ENCODE data around the gene DPM3.
"Not testable (repeated sequence)": the region's sequence is repeated elsewhere in the genome, so short reads cannot be mapped to it uniquely, and the experiment has no call there.

Gene DPM3

GRCh38 chr1:155139895-155140629, at the start of gene DPM3:
TSS of gene DPM3 (minus strand) at chr1:155140531. CDS start at chr1:155140240, 291 bp downstream.
- peak within 1 kb of the TSS; percentile 95 for H3K27ac ChIP-seq (ENCODE audit: low read depth, low read length)
- H3K4me1 ChIP-seq (ENCODE audit: control insufficient read depth in 5 of 5, insufficient read depth in 5 of 5, low read length in 5 of 5): peaks cover 6 to 39% (median 34%) of the 10 kb centered on the region in 5 donors
- peaks cover 0 to 10% (median 4%) of the 10 kb centered on the region in 5 donors for H3K36me3 ChIP-seq (ENCODE audit: control insufficient read depth in 5 of 5, insufficient read depth in 5 of 5, low read length in 5 of 5)
- H3K9me3 ChIP-seq (ENCODE audit: control insufficient read depth in 5 of 5, low read length in 5 of 5): peaks cover 0 to 1% (median 0%) of the 10 kb centered on the region in 5 donors
- H3K4me3 ChIP-seq (ENCODE audit: low read depth in 1 of 5, low read length in 5 of 5): peak within 1 kb of the TSS; percentile 94 to 99 (median 98)
- H3K27me3 ChIP-seq (ENCODE audit: control insufficient read depth in 5 of 5, insufficient read depth in 4 of 5, low read length in 5 of 5): peaks cover 0 to 3% (median 0%) of the 10 kb centered on the region in 5 donors
- peak within 1 kb of the TSS; percentile 78 to 97 (median 95) for H3K9ac ChIP-seq (ENCODE audit: low read length in 5 of 5)

GRCh38 chr1:155189926-155190325, 49.6 kb upstream of the DPM3 start:
- peaks cover 2 to 26% (median 21%) of the 10 kb centered on the region in 5 donors for H3K4me1 ChIP-seq (ENCODE audit: control insufficient read depth in 5 of 5, insufficient read depth in 5 of 5, low read length in 5 of 5)
- H3K4me3 ChIP-seq (ENCODE audit: low read depth in 1 of 5, low read length in 5 of 5); H3K27ac ChIP-seq (ENCODE audit: low read depth, low read length); H3K36me3 ChIP-seq (ENCODE audit: control insufficient read depth in 5 of 5, insufficient read depth in 5 of 5, low read length in 5 of 5); H3K27me3 ChIP-seq (ENCODE audit: control insufficient read depth in 5 of 5, insufficient read depth in 4 of 5, low read length in 5 of 5); H3K9me3 ChIP-seq (ENCODE audit: control insufficient read depth in 5 of 5, low read length in 5 of 5); H3K9ac ChIP-seq (ENCODE audit: low read length in 5 of 5): not testable (repeated sequence)

GRCh38 chr1:155188268-155188667, 47.9 kb upstream of the DPM3 start:
- Histone ChIP-seq H3K4me1 (ENCODE audit: control insufficient read depth in 5 of 5, insufficient read depth in 5 of 5, low read length in 5 of 5) (peaks cover 0 to 12% (median 4%) of the 10 kb centered on the region in 5 donors), H3K27ac (ENCODE audit: low read depth, low read length) (no peak overlapping the region)

GRCh38 chr1:155187456-155187891, 47.1 kb upstream of the DPM3 start:
- H3K9ac ChIP-seq (ENCODE audit: low read length in 5 of 5): no peak overlapping the region
- H3K36me3 ChIP-seq (ENCODE audit: control insufficient read depth in 5 of 5, insufficient read depth in 5 of 5, low read length in 5 of 5): no peaks in the 10 kb centered on the region
- H3K4me1 ChIP-seq (ENCODE audit: control insufficient read depth in 5 of 5, insufficient read depth in 5 of 5, low read length in 5 of 5): peaks cover 0 to 7% (median 0%) of the 10 kb centered on the region in 5 donors
- no peak overlapping the region for H3K27ac ChIP-seq (ENCODE audit: low read depth, low read length)
- no peaks in the 10 kb centered on the region for H3K9me3 ChIP-seq (ENCODE audit: control insufficient read depth in 5 of 5, low read length in 5 of 5)
- H3K27me3 ChIP-seq (ENCODE audit: control insufficient read depth in 5 of 5, insufficient read depth in 4 of 5, low read length in 5 of 5): no peaks in the 10 kb centered on the region
- no peak overlapping the region for H3K4me3 ChIP-seq (ENCODE audit: low read depth in 1 of 5, low read length in 5 of 5)

More at GRCh38 chr1:155188268-155188667, 47.9 kb upstream of the DPM3 start:
- Histone ChIP-seq H3K4me3 (ENCODE audit: low read depth in 1 of 5, low read length in 5 of 5) (no peak overlapping the region), H3K36me3 (ENCODE audit: control insufficient read depth in 5 of 5, insufficient read depth in 5 of 5, low read length in 5 of 5) (no peaks in the 10 kb centered on the region), H3K9me3 (ENCODE audit: control insufficient read depth in 5 of 5, low read length in 5 of 5) (no peaks in the 10 kb centered on the region), H3K27me3 (ENCODE audit: control insufficient read depth in 5 of 5, insufficient read depth in 4 of 5, low read length in 5 of 5) (no peaks in the 10 kb centered on the region), H3K9ac (ENCODE audit: low read length in 5 of 5) (no peak overlapping the region)

- H3K9ac ChIP-seq (ENCODE audit: low read length in 5 of 5): no peak overlapping the region
- H3K36me3 ChIP-seq (ENCODE audit: control insufficient read depth in 5 of 5, insufficient read depth in 5 of 5, low read length in 5 of 5): no peaks in the 10 kb centered on the region
- H3K4me3 ChIP-seq (ENCODE audit: low read depth in 1 of 5, low read length in 5 of 5): no peak overlapping the region
Observed at GRCh38 chr1:155186794-155187455, 46.6 kb upstream of the DPM3 start.

GRCh38 chr1:155186067-155186793, 45.9 kb upstream of the DPM3 start:
- H3K4me3 ChIP-seq (ENCODE audit: low read depth in 1 of 5, low read length in 5 of 5): no peak overlapping the region
- no peaks in the 10 kb centered on the region for H3K9me3 ChIP-seq (ENCODE audit: control insufficient read depth in 5 of 5, low read length in 5 of 5)
- H3K9ac ChIP-seq (ENCODE audit: low read length in 5 of 5): no peak overlapping the region
- H3K36me3 ChIP-seq (ENCODE audit: control insufficient read depth in 5 of 5, insufficient read depth in 5 of 5, low read length in 5 of 5): no peaks in the 10 kb centered on the region
- H3K4me1 ChIP-seq (ENCODE audit: control insufficient read depth in 5 of 5, insufficient read depth in 5 of 5, low read length in 5 of 5): peaks cover 0 to 7% (median 0%) of the 10 kb centered on the region in 5 donors
- H3K27ac ChIP-seq (ENCODE audit: low read depth, low read length): no peak overlapping the region
- H3K27me3 ChIP-seq (ENCODE audit: control insufficient read depth in 5 of 5, insufficient read depth in 4 of 5, low read length in 5 of 5): no peaks in the 10 kb centered on the region

More at GRCh38 chr1:155186794-155187455, 46.6 kb upstream of the DPM3 start:
- no peak overlapping the region for H3K27ac ChIP-seq (ENCODE audit: low read depth, low read length)
- H3K4me1 ChIP-seq (ENCODE audit: control insufficient read depth in 5 of 5, insufficient read depth in 5 of 5, low read length in 5 of 5): peaks cover 0 to 7% (median 0%) of the 10 kb centered on the region in 5 donors
- H3K27me3 ChIP-seq (ENCODE audit: control insufficient read depth in 5 of 5, insufficient read depth in 4 of 5, low read length in 5 of 5): no peaks in the 10 kb centered on the region
- no peaks in the 10 kb centered on the region for H3K9me3 ChIP-seq (ENCODE audit: control insufficient read depth in 5 of 5, low read length in 5 of 5)

GRCh38 chr1:155185783-155186066, 45.4 kb upstream of the DPM3 start:
- Histone ChIP-seq H3K4me3 (ENCODE audit: low read depth in 1 of 5, low read length in 5 of 5) (no peak overlapping the region), H3K27ac (ENCODE audit: low read depth, low read length) (no peak overlapping the region), H3K4me1 (ENCODE audit: control insufficient read depth in 5 of 5, insufficient read depth in 5 of 5, low read length in 5 of 5) (peaks cover 0 to 7% (median 0%) of the 10 kb centered on the region in 5 donors), H3K9ac (ENCODE audit: low read length in 5 of 5) (no peak overlapping the region), H3K27me3 (ENCODE audit: control insufficient read depth in 5 of 5, insufficient read depth in 4 of 5, low read length in 5 of 5) (no peaks in the 10 kb centered on the region), H3K36me3 (ENCODE audit: control insufficient read depth in 5 of 5, insufficient read depth in 5 of 5, low read length in 5 of 5) (no peaks in the 10 kb centered on the region), H3K9me3 (ENCODE audit: control insufficient read depth in 5 of 5, low read length in 5 of 5) (no peaks in the 10 kb centered on the region)

GRCh38 chr1:155184835-155185782, 44.8 kb upstream of the DPM3 start:
- no peak overlapping the region for H3K9ac ChIP-seq (ENCODE audit: low read length in 5 of 5)
- H3K27me3 ChIP-seq (ENCODE audit: control insufficient read depth in 5 of 5, insufficient read depth in 4 of 5, low read length in 5 of 5): no peaks in the 10 kb centered on the region
- H3K4me1 ChIP-seq (ENCODE audit: control insufficient read depth in 5 of 5, insufficient read depth in 5 of 5, low read length in 5 of 5): peaks cover 0 to 7% (median 0%) of the 10 kb centered on the region in 5 donors
- no peaks in the 10 kb centered on the region for H3K9me3 ChIP-seq (ENCODE audit: control insufficient read depth in 5 of 5, low read length in 5 of 5)
- no peak overlapping the region for H3K4me3 ChIP-seq (ENCODE audit: low read depth in 1 of 5, low read length in 5 of 5)
- H3K36me3 ChIP-seq (ENCODE audit: control insufficient read depth in 5 of 5, insufficient read depth in 5 of 5, low read length in 5 of 5): no peaks in the 10 kb centered on the region
- H3K27ac ChIP-seq (ENCODE audit: low read depth, low read length): no peak overlapping the region

GRCh38 chr1:155184351-155184811, 44.0 kb upstream of the DPM3 start:
- Histone ChIP-seq H3K27me3 (ENCODE audit: control insufficient read depth in 5 of 5, insufficient read depth in 4 of 5, low read length in 5 of 5) (no peaks in the 10 kb centered on the region), H3K4me1 (ENCODE audit: control insufficient read depth in 5 of 5, insufficient read depth in 5 of 5, low read length in 5 of 5) (peaks cover 0 to 7% (median 0%) of the 10 kb centered on the region in 5 donors), H3K9me3 (ENCODE audit: control insufficient read depth in 5 of 5, low read length in 5 of 5) (no peaks in the 10 kb centered on the region), H3K9ac (ENCODE audit: low read length in 5 of 5) (no peak overlapping the region), H3K27ac (ENCODE audit: low read depth, low read length) (no peak overlapping the region), H3K4me3 (ENCODE audit: low read depth in 1 of 5, low read length in 5 of 5) (no peak overlapping the region), H3K36me3 (ENCODE audit: control insufficient read depth in 5 of 5, insufficient read depth in 5 of 5, low read length in 5 of 5) (no peaks in the 10 kb centered on the region)
